HCT116 (cell line): ENCODE results near the gene ERCC4. TPM values are rescaled to one million over a fixed set of nuclear protein-coding genes. Genes with fewer than 3 reads are reported as not detected.

ENCODE experiments used
- ATAC-seq: fragments of 200-7000 bp; cut with Tn5 transposase; 2 replicates; pipeline ENCODE4 v1.9.1; 2020; ENCODE audit warnings: mild to moderate bottlenecking, moderate library complexity
- BruUV-seq: library from RNA; stranded (reverse); fragments of 400-500 nt; replicated peaks from 2 replicates; lab custom pipeline; 2021; lab: Mats Ljungman, UMichigan
- CTCF ChIA-PET: fragments of 300-600 bp; sonication (Branson Sonifier 250); formaldehyde crosslinking; loops from one replicate; lab custom pipeline; 2021; ENCODE audit warnings: antibody characterized with exemption; lab: Charles Lee
- POLR2A ChIA-PET: fragments of 300-600, 350-600 bp; sonication (Branson Sonifier 250); formaldehyde crosslinking; loops from one replicate; lab custom pipeline; 2021; ENCODE audit warnings: antibody characterized with exemption; lab: Charles Lee
- RAD21 ChIA-PET, 2 experiments: fragments of 300-600 bp; sonication (Branson Sonifier 250); formaldehyde crosslinking; loops; one replicate each; lab custom pipeline; 2023; ENCODE audit warnings: low total read pairs in 2 of 2; ENCODE audit not compliant: uncharacterized antibody in 2 of 2, unreplicated experiment in 2 of 2, low non-redundant PET in 1 of 2; lab: Charles Lee
- DNase-seq: peaks from one replicate; pipeline ENCODE4 v3.0.0-alpha.2; 2010; ENCODE audit warnings: low read depth, low spot score
- H2AFZ ChIP-seq: fragments of 200-600 bp; shearing (Covaris generic), sonication (generic); 2 replicates; pipeline ENCODE4 v1.6.1; 2017; ENCODE audit warnings: low read depth, mixed run types, mixed read lengths, antibody characterized with exemption, low read length; ENCODE audit not compliant: poor library complexity, severe bottlenecking
- H3K27ac ChIP-seq: 2 replicates; pipeline ENCODE4 v1.5.1; 2012; ENCODE audit warnings: low read depth, low read length
- H3K27me3 ChIP-seq: fragments of 200-600 bp; sonication (generic); 2 replicates; pipeline ENCODE4 v1.6.1; 2016; ENCODE audit warnings: mixed run types, low read length, mixed read lengths; ENCODE audit not compliant: insufficient read depth
- H3K36me3 ChIP-seq, 2 experiments: fragments of 200-500 bp in 1 of 2; fragments of 200-600 bp in 1 of 2; sonication (Bioruptor generic) in 1 of 2; sonication (generic) in 1 of 2; 2 replicates each; pipeline versions ENCODE4 v1.5.1 to v1.6.1; 2014 to 2016; ENCODE audit warnings: low read length in 2 of 2, inconsistent platforms in 1 of 2, mixed read lengths in 1 of 2, mixed run types in 1 of 2; ENCODE audit not compliant: insufficient read depth in 2 of 2, control insufficient read depth in 1 of 2
- H3K4me1 ChIP-seq, 2 experiments: fragments of 200-600 bp in 1 of 2; sonication (generic) in 1 of 2; 2 replicates each; pipeline versions ENCODE4 v1.5.1 to v1.6.1; 2012 to 2017; ENCODE audit warnings: low read length in 2 of 2, inconsistent platforms in 1 of 2, mild to moderate bottlenecking in 1 of 2, mixed read lengths in 1 of 2, mixed run types in 1 of 2, moderate library complexity in 1 of 2; ENCODE audit not compliant: insufficient read depth in 2 of 2, control insufficient read depth in 1 of 2
- H3K4me2 ChIP-seq: fragments of 200-600 bp; sonication (generic); 2 replicates; pipeline ENCODE4 v1.6.1; 2017; ENCODE audit warnings: mixed run types, low read length, mixed read lengths
- H3K4me3 ChIP-seq, 2 experiments: fragments of 200-600 bp in 1 of 2; sonication (generic) in 1 of 2; replicated peaks in 1 of 2; 2 replicates each; pipeline ENCODE4 v1.5.1; 2011 to 2016; ENCODE audit warnings: low read length in 2 of 2, control low read depth in 1 of 2, low read depth in 1 of 2, mild to moderate bottlenecking in 1 of 2, mixed read lengths in 1 of 2, mixed run types in 1 of 2
- H3K79me2 ChIP-seq: fragments of 200-600 bp; sonication (generic); 2 replicates; pipeline ENCODE4 v1.6.1; 2017; ENCODE audit warnings: mild to moderate bottlenecking, mixed run types, low read length, moderate library complexity, mixed read lengths; ENCODE audit not compliant: insufficient read depth
- H3K9ac ChIP-seq: fragments of 200-600 bp; sonication (generic); 2 replicates; pipeline ENCODE4 v1.6.1; 2016; ENCODE audit warnings: low read length, mixed read lengths
- H3K9me2 ChIP-seq: fragments of 200-600 bp; sonication (generic), shearing (Covaris generic); 2 replicates; pipeline ENCODE4 v1.6.1; 2017; ENCODE audit warnings: mixed run types, mild to moderate bottlenecking, moderate library complexity; ENCODE audit not compliant: insufficient read depth
- H3K9me3 ChIP-seq, 2 experiments: fragments of 200-500 bp in 1 of 2; fragments of 200-600 bp in 1 of 2; sonication (Bioruptor generic) in 1 of 2; sonication (generic) in 1 of 2; 2 replicates each; pipeline ENCODE4 v1.6.1; 2014 to 2017; ENCODE audit warnings: low read length in 2 of 2, mixed read lengths in 2 of 2, inconsistent platforms in 1 of 2, low read depth in 1 of 2, mild to moderate bottlenecking in 1 of 2, mixed run types in 1 of 2, moderate library complexity in 1 of 2; ENCODE audit not compliant: control insufficient read depth in 1 of 2, insufficient read depth in 1 of 2
- H4K20me1 ChIP-seq: fragments of 200-600 bp; sonication (generic), shearing (Covaris generic); 2 replicates; pipeline ENCODE4 v1.6.1; 2017; ENCODE audit warnings: mixed run types, mild to moderate bottlenecking, moderate library complexity; ENCODE audit not compliant: insufficient read depth
- CEBPB ChIP-seq: IDR thresholded peaks from 2 replicates; pipeline ENCODE4 v1.6.1; 2012; ENCODE audit warnings: low read depth
- EGR1 ChIP-seq: IDR thresholded peaks from 2 replicates; pipeline ENCODE4 v1.6.1; 2012; ENCODE audit warnings: low read depth
- ELF1 ChIP-seq: IDR thresholded peaks from 2 replicates; pipeline ENCODE4 v1.6.1; 2012; ENCODE audit warnings: low read depth, borderline replicate concordance
- EZH2phosphoT487 ChIP-seq: fragments of 200-600 bp; IDR thresholded peaks from 2 replicates; pipeline ENCODE4 v1.6.1; 2018; ENCODE audit warnings: antibody characterized with exemption, borderline replicate concordance
- FOSL1 ChIP-seq: IDR thresholded peaks from 2 replicates; pipeline ENCODE4 v1.6.1; 2012; ENCODE audit warnings: low read depth
- JUND ChIP-seq: IDR thresholded peaks from 2 replicates; pipeline ENCODE4 v1.6.1; 2012
- POLR2A ChIP-seq: IDR thresholded peaks from 2 replicates; pipeline ENCODE4 v1.7.0; 2011; ENCODE audit warnings: borderline replicate concordance; ENCODE audit not compliant: insufficient read depth, insufficient read length; ENCODE audit errors: extremely low read depth
- RAD21 ChIP-seq: IDR thresholded peaks from 2 replicates; pipeline ENCODE4 v1.6.1; 2012; ENCODE audit warnings: low read depth, mild to moderate bottlenecking
- SP1 ChIP-seq: IDR thresholded peaks from 2 replicates; pipeline ENCODE4 v1.6.1; 2012; ENCODE audit warnings: low read depth
- TCF7L2 ChIP-seq: IDR thresholded peaks from 2 replicates; pipeline ENCODE4 v1.7.0; 2011; ENCODE audit warnings: borderline replicate concordance, inconsistent platforms; ENCODE audit not compliant: insufficient read depth, insufficient read length; ENCODE audit errors: extremely low read depth
- ZFX ChIP-seq: fragments of 450-650 bp; IDR thresholded peaks from 2 replicates; pipeline ENCODE4 v1.6.1; 2017
- ZNF274 ChIP-seq: fragments of 200-500 bp; sonication (Bioruptor generic); IDR thresholded peaks from 2 replicates; pipeline ENCODE4 v1.6.1; 2014; ENCODE audit warnings: mild to moderate bottlenecking, low read depth, low read length, inconsistent platforms
- intact Hi-C: fragments of 100-400 bp; cut with micrococcal nuclease; formaldehyde crosslinking; loops from 2 replicates; pipeline ENCODE4 v1.10.0; 2022
- total RNA-seq: library from RNA; stranded (reverse); gene quantifications from one replicate; pipeline ENCODE4 v1.2.1, GENCODE V29; 2021; ENCODE audit not compliant: unreplicated experiment
- TF ChIP-seq, protein P1 (sequence below): IDR thresholded peaks from 2 replicates; pipeline ENCODE4 v1.6.1; 2011; ENCODE audit warnings: mild to moderate bottlenecking, low read length, moderate library complexity; ENCODE audit not compliant: insufficient replicate concordance; ENCODE audit errors: extremely low read depth
- TF ChIP-seq, protein P2 (sequence below), 3 experiments: fragments of 200-600 bp in 1 of 3; sonication (generic) in 1 of 3; IDR thresholded peaks in 2 of 3; conservative IDR thresholded peaks in 1 of 3; 2 replicates each; pipeline ENCODE4 v1.5.1; 2012 to 2017; ENCODE audit warnings: low read depth in 2 of 3, low read length in 2 of 3, antibody characterized with exemption in 1 of 3, borderline replicate concordance in 1 of 3, control low read depth in 1 of 3, mild to moderate bottlenecking in 1 of 3, mixed read lengths in 1 of 3, mixed run types in 1 of 3, moderate library complexity in 1 of 3; ENCODE audit not compliant: insufficient read depth in 1 of 3
- TF ChIP-seq, protein P3 (sequence below): IDR thresholded peaks from 2 replicates; pipeline ENCODE4 v1.6.1; 2012

ERCC4 gene
- total RNA-seq, 1 experiment from 2014 or later: 10.4 TPM

DNA sequence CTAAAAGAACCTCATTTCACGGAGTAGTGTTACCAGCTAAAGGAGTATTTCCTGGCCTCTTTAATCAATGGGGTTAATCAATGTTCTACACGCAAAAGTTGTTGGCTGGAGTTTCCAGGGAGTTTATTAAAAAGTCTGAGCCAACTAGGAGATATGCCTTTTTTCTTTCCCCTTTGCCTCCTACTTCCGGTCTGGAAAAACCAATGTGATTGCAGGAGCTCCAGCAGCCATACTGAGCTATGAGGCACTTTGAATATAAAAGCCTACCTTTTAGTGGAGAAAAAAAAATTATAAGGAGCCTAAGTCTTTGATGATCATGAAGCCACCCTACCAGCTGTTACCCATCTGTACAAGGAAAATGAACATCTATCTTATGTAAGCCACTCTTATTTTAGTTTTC is 17.9 kb upstream of the ERCC4 start:
- TF ChIP-seq POLR2A (no peak), SP1 (no peak), EZH2phosphoT487 (no peak), ELF1 (no peak), RAD21 (no peak), CEBPB (no peak), ZNF274 (no peak), EGR1 (no peak), ZFX (no peak), FOSL1 (no peak), JUND (no peak), TCF7L2 (no peak)
- TF ChIP-seq, protein P1, sequence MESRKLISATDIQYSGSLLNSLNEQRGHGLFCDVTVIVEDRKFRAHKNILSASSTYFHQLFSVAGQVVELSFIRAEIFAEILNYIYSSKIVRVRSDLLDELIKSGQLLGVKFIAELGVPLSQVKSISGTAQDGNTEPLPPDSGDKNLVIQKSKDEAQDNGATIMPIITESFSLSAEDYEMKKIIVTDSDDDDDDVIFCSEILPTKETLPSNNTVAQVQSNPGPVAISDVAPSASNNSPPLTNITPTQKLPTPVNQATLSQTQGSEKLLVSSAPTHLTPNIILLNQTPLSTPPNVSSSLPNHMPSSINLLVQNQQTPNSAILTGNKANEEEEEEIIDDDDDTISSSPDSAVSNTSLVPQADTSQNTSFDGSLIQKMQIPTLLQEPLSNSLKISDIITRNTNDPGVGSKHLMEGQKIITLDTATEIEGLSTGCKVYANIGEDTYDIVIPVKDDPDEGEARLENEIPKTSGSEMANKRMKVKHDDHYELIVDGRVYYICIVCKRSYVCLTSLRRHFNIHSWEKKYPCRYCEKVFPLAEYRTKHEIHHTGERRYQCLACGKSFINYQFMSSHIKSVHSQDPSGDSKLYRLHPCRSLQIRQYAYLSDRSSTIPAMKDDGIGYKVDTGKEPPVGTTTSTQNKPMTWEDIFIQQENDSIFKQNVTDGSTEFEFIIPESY: no peak
- TF ChIP-seq, protein P2, sequence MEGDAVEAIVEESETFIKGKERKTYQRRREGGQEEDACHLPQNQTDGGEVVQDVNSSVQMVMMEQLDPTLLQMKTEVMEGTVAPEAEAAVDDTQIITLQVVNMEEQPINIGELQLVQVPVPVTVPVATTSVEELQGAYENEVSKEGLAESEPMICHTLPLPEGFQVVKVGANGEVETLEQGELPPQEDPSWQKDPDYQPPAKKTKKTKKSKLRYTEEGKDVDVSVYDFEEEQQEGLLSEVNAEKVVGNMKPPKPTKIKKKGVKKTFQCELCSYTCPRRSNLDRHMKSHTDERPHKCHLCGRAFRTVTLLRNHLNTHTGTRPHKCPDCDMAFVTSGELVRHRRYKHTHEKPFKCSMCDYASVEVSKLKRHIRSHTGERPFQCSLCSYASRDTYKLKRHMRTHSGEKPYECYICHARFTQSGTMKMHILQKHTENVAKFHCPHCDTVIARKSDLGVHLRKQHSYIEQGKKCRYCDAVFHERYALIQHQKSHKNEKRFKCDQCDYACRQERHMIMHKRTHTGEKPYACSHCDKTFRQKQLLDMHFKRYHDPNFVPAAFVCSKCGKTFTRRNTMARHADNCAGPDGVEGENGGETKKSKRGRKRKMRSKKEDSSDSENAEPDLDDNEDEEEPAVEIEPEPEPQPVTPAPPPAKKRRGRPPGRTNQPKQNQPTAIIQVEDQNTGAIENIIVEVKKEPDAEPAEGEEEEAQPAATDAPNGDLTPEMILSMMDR (IDR thresholded peaks at IDR 0.05 in 2 of 3, conservative IDR thresholded peaks at IDR 0.05 in 1 of 3; ENCODE audit: borderline replicate concordance in 1 of 3, insufficient read depth in 1 of 3, low read depth in 2 of 3, low read length in 2 of 3): no peak
- TF ChIP-seq, protein P3, sequence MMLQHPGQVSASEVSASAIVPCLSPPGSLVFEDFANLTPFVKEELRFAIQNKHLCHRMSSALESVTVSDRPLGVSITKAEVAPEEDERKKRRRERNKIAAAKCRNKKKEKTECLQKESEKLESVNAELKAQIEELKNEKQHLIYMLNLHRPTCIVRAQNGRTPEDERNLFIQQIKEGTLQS: no peak
- H2AFZ ChIP-seq: no peak overlapping the region
- H3K79me2 ChIP-seq: no peaks in the 10 kb centered on the region
- H4K20me1 ChIP-seq: no peaks in the 10 kb centered on the region
- H3K4me2 ChIP-seq: no peak overlapping the region
- ATAC-seq: no peak
- H3K4me1 ChIP-seq: no peaks in the 10 kb centered on the region
- no peaks in the 10 kb centered on the region for H3K9me2 ChIP-seq
- no peak overlapping the region for H3K27ac ChIP-seq
- no peak for DNase-seq
- no peak overlapping the region for H3K4me3 ChIP-seq
- intact Hi-C loops: no loop called here
- H3K9me3 ChIP-seq: no peaks in the 10 kb centered on the region
- ChIA-PET CTCF (interaction anchor here (1.2 to 3.1 kb wide), 3 partner anchors 18 to 36 kb away, joined by 5 to 16 read pairs (median 6); partner anchors contain the start of gene ERCC4), POLR2A (no interaction called here), RAD21 (no interaction called here)
- no TSS peak for BruUV-seq
- H3K36me3 ChIP-seq: no peaks in the 10 kb centered on the region
- H3K27me3 ChIP-seq: 0 out of 2 replicates have a peak, but pooled peaks cover 3% of the 10 kb centered on the region
- H3K9ac ChIP-seq: no peak overlapping the region
